K562 (cell line): ENCODE measurements around the gene OSGIN1. TPM values are rescaled to one million over a fixed set of nuclear protein-coding genes. Genes with fewer than 3 reads are reported as not detected.

Experiments
- BHLHE40 ChIP-seq: IDR thresholded peaks from 2 replicates; pipeline ENCODE4 v1.6.1; 2011; ENCODE audit warnings: low read length, improper control_type of control experiment
- FOXP1 ChIP-seq: sonication (generic); formaldehyde crosslinking; IDR thresholded peaks from 2 replicates; pipeline ENCODE4 v1.8.0; 2022; ENCODE audit warnings: mild to moderate bottlenecking, missing genetic modification reagents
- HEY1 ChIP-seq: fragments of 250-450 bp; sonication (Bioruptor Pico); IDR thresholded peaks from 2 replicates; pipeline ENCODE4 v1.5.0; 2020; ENCODE audit warnings: mild to moderate bottlenecking, moderate library complexity, borderline replicate concordance
- ILF3 ChIP-seq: fragments of 450-650 bp; IDR thresholded peaks from 2 replicates; pipeline ENCODE4 v1.6.1; 2018; ENCODE audit warnings: antibody characterized with exemption, mild to moderate bottlenecking, moderate library complexity, borderline replicate concordance
- KDM5B ChIP-seq: fragments of 200-600 bp; sonication (generic); IDR thresholded peaks from 2 replicates; pipeline ENCODE4 v1.6.1; 2012; ENCODE audit warnings: low read depth, mild to moderate bottlenecking, moderate library complexity, low read length, control low read depth, inconsistent platforms; ENCODE audit not compliant: insufficient replicate concordance
- L3MBTL2 ChIP-seq: fragments of 450-650 bp; IDR thresholded peaks from 2 replicates; pipeline ENCODE4 v1.6.1; 2016; ENCODE audit warnings: mild to moderate bottlenecking, moderate library complexity
- MEIS2 ChIP-seq: fragments of 450-650 bp; IDR thresholded peaks from 2 replicates; pipeline ENCODE4 v1.6.1; 2014; ENCODE audit warnings: mild to moderate bottlenecking; ENCODE audit not compliant: partially characterized antibody
- NFIC ChIP-seq: fragments of 450-650 bp; IDR thresholded peaks from 2 replicates; pipeline ENCODE4 v1.6.1; 2017; ENCODE audit warnings: mild to moderate bottlenecking, inconsistent platforms
- POLR2B ChIP-seq: fragments of 450-650 bp; IDR thresholded peaks from 2 replicates; pipeline ENCODE4 v1.6.1; 2018; ENCODE audit warnings: low read depth; ENCODE audit not compliant: partially characterized antibody
- RAD51 ChIP-seq: fragments of 450-650 bp; IDR thresholded peaks from 2 replicates; pipeline ENCODE4 v1.7.1; 2016; ENCODE audit warnings: low read depth, mild to moderate bottlenecking, borderline replicate concordance
- SMARCA5 ChIP-seq: fragments of 450-650 bp; IDR thresholded peaks from 2 replicates; pipeline ENCODE4 v1.6.1; 2016
- SMARCB1 ChIP-seq: IDR thresholded peaks from 2 replicates; pipeline ENCODE4 v1.6.1; 2011; ENCODE audit warnings: improper control_type of control experiment, low read depth; ENCODE audit not compliant: insufficient read length
- SRSF9 ChIP-seq: fragments of 200-400 bp; formaldehyde crosslinking; IDR thresholded peaks from 2 replicates; pipeline ENCODE4 v1.6.1; 2017; ENCODE audit warnings: low read depth, low read length, borderline replicate concordance
- USF1 ChIP-seq: sonication (generic); formaldehyde crosslinking; IDR thresholded peaks from 2 replicates; pipeline ENCODE4 v1.9.0; 2022; ENCODE audit warnings: mild to moderate bottlenecking, missing genetic modification reagents
- USF2 ChIP-seq: sonication (generic); formaldehyde crosslinking; IDR thresholded peaks from 2 replicates; pipeline ENCODE4 v1.5.0; 2020; ENCODE audit warnings: missing genetic modification reagents
- ZBTB8A ChIP-seq: fragments of 450-650 bp; IDR thresholded peaks from 2 replicates; pipeline ENCODE4 v1.6.1; 2018; ENCODE audit warnings: mild to moderate bottlenecking, moderate library complexity; ENCODE audit not compliant: partially characterized antibody
- ZNF184 ChIP-seq: sonication (generic); formaldehyde crosslinking; IDR thresholded peaks from 2 replicates; pipeline ENCODE4 v1.5.0; 2020; ENCODE audit warnings: missing genetic modification reagents
- ZNF77 ChIP-seq: fragments of 250-450 bp; sonication (Bioruptor Pico); IDR thresholded peaks from 2 replicates; pipeline ENCODE4 v1.5.0; 2020
- polyA plus RNA-seq, 8 experiments: library from polyadenylated mRNA; depleted of rRNA in 4 of 8; stranded (reverse) in 5 of 8; unstranded in 3 of 8; fragments of >200 nt; fragmentation: Nextera tagmentation in 2 of 8; fragmentation: Illumina TruSeq in 1 of 8; extraction: Ambion mirVana in 2 of 8; extraction: Trizol in 1 of 8; gene quantifications; 2 replicates each; pipeline versions ENCODE4 v1.2.1 to v1.2.3, GENCODE V29; 2011 to 2014; ENCODE audit warnings: inconsistent platforms in 1 of 8, missing spikeins in 1 of 8
- total RNA-seq, 7 experiments: library from RNA; depleted of rRNA in 6 of 7; stranded (reverse); fragments of >200 nt in 6 of 7; fragmentation: Illumina TruSeq in 2 of 7; extraction: Trizol in 2 of 7; gene quantifications; 2 replicates each; pipeline versions ENCODE4 v1.2.1 to v1.2.3, GENCODE V29; 2011 to 2021; ENCODE audit warnings: low replicate concordance in 1 of 7
- TF ChIP-seq, protein P1 (sequence below): fragments of 450-650 bp; IDR thresholded peaks from 2 replicates; pipeline ENCODE4 v1.6.1; 2016
- TF ChIP-seq, protein P2 (sequence below): IDR thresholded peaks from 2 replicates; pipeline ENCODE4 v1.6.1; 2016; ENCODE audit warnings: missing genetic modification characterization, missing compliant biosample characterization
- TF ChIP-seq, protein P3 (sequence below): fragments of 450-650 bp; conservative IDR thresholded peaks from 2 replicates; pipeline ENCODE4 v1.6.1; 2016; ENCODE audit warnings: missing genetic modification characterization, low read depth, mild to moderate bottlenecking, missing compliant biosample characterization, moderate library complexity
- TF ChIP-seq, protein P4 (sequence below): fragments of 250-450 bp; sonication (Bioruptor Pico); IDR thresholded peaks from 2 replicates; pipeline ENCODE4 v1.5.0; 2022; ENCODE audit warnings: mild to moderate bottlenecking
- TF ChIP-seq, protein P5 (sequence below): sonication (generic); formaldehyde crosslinking; IDR thresholded peaks from 2 replicates; pipeline ENCODE4 v1.9.0; 2022; ENCODE audit warnings: mild to moderate bottlenecking, missing genetic modification reagents

Gene OSGIN1
- total and polyA plus RNA-seq, 9 of the 15 experiments (the other 6 are each of a cell fraction or from before 2014, with no cell fraction given), result 0.03 to 3.6 (median 1.6) TPM

DNA sequence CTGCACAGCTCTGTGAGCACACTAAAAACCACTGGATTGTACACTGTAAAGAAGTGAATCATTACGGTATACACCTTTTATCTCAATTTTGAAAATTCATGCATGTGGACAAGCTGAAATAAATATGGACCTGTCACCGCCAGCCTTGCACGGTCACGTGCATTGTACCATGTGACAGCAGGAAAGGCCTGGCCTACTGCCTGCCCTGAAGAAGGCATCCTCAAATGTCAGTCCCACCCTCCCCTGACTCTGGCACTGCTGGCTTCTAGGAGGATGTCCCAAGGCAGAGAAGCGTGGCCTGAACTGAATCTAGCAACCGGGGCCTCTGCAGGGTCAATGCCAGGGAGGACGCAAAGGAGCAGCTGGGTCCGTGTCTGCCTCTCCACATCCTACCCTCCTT, 54.9 kb downstream of the OSGIN1 start (continued):
- TF ChIP-seq, protein P1, sequence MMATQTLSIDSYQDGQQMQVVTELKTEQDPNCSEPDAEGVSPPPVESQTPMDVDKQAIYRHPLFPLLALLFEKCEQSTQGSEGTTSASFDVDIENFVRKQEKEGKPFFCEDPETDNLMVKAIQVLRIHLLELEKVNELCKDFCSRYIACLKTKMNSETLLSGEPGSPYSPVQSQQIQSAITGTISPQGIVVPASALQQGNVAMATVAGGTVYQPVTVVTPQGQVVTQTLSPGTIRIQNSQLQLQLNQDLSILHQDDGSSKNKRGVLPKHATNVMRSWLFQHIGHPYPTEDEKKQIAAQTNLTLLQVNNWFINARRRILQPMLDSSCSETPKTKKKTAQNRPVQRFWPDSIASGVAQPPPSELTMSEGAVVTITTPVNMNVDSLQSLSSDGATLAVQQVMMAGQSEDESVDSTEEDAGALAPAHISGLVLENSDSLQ, result peak; percentile 16; the same call in 1 of the 2 replicates
- TF ChIP-seq SMARCA5 (no peak), USF1 (CRISPR knock-in tag) (peak; percentile 90), FOXP1 (no peak), SRSF9 (no peak), USF2 (peak; percentile 73), L3MBTL2 (peak; percentile 21; the same call in 1 of the 2 replicates), HEY1 (CRISPR knock-in tag) (no peak), ZNF77 (CRISPR knock-in tag) (no peak), NFIC (no peak), ILF3 (no peak), BHLHE40 (peak; percentile 75), SMARCB1 (no peak), MEIS2 (peak; percentile 58), POLR2B (no peak), ZBTB8A (no peak), RAD51 (peak; percentile 91), KDM5B (no peak), ZNF184 (no peak)
- TF ChIP-seq, protein P2, sequence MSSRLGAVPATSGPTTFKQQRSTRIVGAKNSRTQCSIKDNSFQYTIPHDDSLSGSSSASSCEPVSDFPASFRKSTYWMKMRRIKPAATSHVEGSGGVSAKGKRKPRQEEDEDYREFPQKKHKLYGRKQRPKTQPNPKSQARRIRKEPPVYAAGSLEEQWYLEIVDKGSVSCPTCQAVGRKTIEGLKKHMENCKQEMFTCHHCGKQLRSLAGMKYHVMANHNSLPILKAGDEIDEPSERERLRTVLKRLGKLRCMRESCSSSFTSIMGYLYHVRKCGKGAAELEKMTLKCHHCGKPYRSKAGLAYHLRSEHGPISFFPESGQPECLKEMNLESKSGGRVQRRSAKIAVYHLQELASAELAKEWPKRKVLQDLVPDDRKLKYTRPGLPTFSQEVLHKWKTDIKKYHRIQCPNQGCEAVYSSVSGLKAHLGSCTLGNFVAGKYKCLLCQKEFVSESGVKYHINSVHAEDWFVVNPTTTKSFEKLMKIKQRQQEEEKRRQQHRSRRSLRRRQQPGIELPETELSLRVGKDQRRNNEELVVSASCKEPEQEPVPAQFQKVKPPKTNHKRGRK (tag), result no peak
- TF ChIP-seq, protein P3, sequence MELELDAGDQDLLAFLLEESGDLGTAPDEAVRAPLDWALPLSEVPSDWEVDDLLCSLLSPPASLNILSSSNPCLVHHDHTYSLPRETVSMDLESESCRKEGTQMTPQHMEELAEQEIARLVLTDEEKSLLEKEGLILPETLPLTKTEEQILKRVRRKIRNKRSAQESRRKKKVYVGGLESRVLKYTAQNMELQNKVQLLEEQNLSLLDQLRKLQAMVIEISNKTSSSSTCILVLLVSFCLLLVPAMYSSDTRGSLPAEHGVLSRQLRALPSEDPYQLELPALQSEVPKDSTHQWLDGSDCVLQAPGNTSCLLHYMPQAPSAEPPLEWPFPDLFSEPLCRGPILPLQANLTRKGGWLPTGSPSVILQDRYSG (tag), result no peak
- TF ChIP-seq, protein P4, sequence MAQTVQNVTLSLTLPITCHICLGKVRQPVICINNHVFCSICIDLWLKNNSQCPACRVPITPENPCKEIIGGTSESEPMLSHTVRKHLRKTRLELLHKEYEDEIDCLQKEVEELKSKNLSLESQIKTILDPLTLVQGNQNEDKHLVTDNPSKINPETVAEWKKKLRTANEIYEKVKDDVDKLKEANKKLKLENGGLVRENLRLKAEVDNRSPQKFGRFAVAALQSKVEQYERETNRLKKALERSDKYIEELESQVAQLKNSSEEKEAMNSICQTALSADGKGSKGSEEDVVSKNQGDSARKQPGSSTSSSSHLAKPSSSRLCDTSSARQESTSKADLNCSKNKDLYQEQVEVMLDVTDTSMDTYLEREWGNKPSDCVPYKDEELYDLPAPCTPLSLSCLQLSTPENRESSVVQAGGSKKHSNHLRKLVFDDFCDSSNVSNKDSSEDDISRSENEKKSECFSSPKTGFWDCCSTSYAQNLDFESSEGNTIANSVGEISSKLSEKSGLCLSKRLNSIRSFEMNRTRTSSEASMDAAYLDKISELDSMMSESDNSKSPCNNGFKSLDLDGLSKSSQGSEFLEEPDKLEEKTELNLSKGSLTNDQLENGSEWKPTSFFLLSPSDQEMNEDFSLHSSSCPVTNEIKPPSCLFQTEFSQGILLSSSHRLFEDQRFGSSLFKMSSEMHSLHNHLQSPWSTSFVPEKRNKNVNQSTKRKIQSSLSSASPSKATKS (CRISPR knock-in tag), result no peak
- TF ChIP-seq, protein P5, sequence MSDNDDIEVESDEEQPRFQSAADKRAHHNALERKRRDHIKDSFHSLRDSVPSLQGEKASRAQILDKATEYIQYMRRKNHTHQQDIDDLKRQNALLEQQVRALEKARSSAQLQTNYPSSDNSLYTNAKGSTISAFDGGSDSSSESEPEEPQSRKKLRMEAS, result no peak
